Mammary epithelial cell (primary cell): Measurements from ENCODE around the gene GPR15.

ENCODE experiments used
- EZH2 ChIP-seq: IDR thresholded peaks from 2 replicates; pipeline ENCODE4 v1.6.1; 2012; ENCODE audit warnings: low read length, inconsistent platforms, borderline replicate concordance
- TF ChIP-seq, protein P1 (sequence below), 2 donors: IDR thresholded peaks in 1 of 2; conservative IDR thresholded peaks in 1 of 2; 2 replicates each; pipeline ENCODE4 v1.5.1; 2011 to 2012; ENCODE audit warnings: inconsistent platforms in 2 of 2, low read length in 2 of 2, mild to moderate bottlenecking in 2 of 2, control low read depth in 1 of 2, low read depth in 1 of 2; ENCODE audit not compliant: insufficient read depth in 1 of 2; ENCODE audit errors: extremely low read depth in 1 of 2

DNA sequence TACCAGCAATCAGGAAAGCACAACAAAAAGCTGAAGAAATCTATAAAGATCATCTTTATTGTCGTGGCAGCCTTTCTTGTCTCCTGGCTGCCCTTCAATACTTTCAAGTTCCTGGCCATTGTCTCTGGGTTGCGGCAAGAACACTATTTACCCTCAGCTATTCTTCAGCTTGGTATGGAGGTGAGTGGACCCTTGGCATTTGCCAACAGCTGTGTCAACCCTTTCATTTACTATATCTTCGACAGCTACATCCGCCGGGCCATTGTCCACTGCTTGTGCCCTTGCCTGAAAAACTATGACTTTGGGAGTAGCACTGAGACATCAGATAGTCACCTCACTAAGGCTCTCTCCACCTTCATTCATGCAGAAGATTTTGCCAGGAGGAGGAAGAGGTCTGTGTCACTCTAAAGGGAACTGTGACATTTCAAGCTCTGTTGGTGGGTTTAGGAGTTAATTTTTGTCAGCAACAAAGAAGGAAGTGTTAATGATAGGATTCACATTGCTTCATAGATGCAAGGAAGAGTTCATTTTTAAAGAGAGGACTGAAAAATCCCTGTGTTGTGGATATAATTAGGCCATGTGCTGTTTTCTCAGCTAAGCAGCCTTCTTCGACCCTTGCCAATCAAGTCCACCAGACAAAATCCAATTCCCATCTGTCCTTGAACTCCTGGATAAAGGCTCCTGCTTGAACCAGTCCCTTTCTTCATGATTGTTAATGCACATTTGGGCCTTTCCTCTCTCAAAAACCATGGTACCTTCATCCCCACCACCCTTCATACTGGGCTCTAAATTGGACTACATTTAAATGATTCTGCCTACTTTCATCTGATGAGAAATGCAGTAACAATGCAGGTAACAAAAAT lies 1.2 kb downstream of the GPR15 start:
- TF ChIP-seq, protein P1, sequence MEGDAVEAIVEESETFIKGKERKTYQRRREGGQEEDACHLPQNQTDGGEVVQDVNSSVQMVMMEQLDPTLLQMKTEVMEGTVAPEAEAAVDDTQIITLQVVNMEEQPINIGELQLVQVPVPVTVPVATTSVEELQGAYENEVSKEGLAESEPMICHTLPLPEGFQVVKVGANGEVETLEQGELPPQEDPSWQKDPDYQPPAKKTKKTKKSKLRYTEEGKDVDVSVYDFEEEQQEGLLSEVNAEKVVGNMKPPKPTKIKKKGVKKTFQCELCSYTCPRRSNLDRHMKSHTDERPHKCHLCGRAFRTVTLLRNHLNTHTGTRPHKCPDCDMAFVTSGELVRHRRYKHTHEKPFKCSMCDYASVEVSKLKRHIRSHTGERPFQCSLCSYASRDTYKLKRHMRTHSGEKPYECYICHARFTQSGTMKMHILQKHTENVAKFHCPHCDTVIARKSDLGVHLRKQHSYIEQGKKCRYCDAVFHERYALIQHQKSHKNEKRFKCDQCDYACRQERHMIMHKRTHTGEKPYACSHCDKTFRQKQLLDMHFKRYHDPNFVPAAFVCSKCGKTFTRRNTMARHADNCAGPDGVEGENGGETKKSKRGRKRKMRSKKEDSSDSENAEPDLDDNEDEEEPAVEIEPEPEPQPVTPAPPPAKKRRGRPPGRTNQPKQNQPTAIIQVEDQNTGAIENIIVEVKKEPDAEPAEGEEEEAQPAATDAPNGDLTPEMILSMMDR (conservative IDR thresholded peaks at IDR 0.05 in 1 of 2, IDR thresholded peaks at IDR 0.05 in 1 of 2; ENCODE audit: extremely low read depth in 1 of 2, insufficient read depth in 1 of 2, low read depth in 1 of 2, low read length in 2 of 2), result no peak
- TF ChIP-seq EZH2, result no peak
